ENCODE results near the gene IFI27L2. TPM values are rescaled to one million over a fixed set of nuclear protein-coding genes. Genes with fewer than 3 reads are reported as not detected.

Gene IFI27L2
- total RNA-seq, 1 experiment from 2014 or later, result 28.6 TPM

- H3K27me3 ChIP-seq (ENCODE audit: insufficient read depth, low read length), result no peaks in the 10 kb centered on the region; the same call in 1 of the 2 replicates
Observed at GRCh38 chr14:94177806-94178205, 48.4 kb upstream of the IFI27L2 start.

More at GRCh38 chr14:94177806-94178205, 48.4 kb upstream of the IFI27L2 start:
- Histone ChIP-seq H2BK20ac (ENCODE audit: low read depth, low read length, poor library complexity, severe bottlenecking) (no peak overlapping the region), H3K14ac (ENCODE audit: insufficient read depth, low read length) (no peak overlapping the region), H2AK5ac (ENCODE audit: insufficient read length, low read length) (no peak overlapping the region), H2BK15ac (ENCODE audit: low read depth, low read length) (no peak overlapping the region), H3K79me2 (ENCODE audit: insufficient read depth, low read length) (no peaks in the 10 kb centered on the region), H4K20me1 (ENCODE audit: control insufficient read depth, insufficient read depth, insufficient read length) (no peaks in the 10 kb centered on the region), H3T11ph (ENCODE audit: low read length) (no peak overlapping the region), H3K79me1 (ENCODE audit: insufficient read depth, low read depth, low read length, poor library complexity, severe bottlenecking) (no peaks in the 10 kb centered on the region), H2BK12ac (ENCODE audit: insufficient read length, low read depth, low read length) (no peak overlapping the region), H3K4me1 (ENCODE audit: insufficient read depth, low read length) (peaks cover 3% of the 10 kb centered on the region; the same call in 1 of the 2 replicates), H3K27ac (ENCODE audit: insufficient read length, low read depth, low read length) (no peak overlapping the region), H2AFZ (ENCODE audit: low read length) (no peak overlapping the region), H3K23ac (ENCODE audit: insufficient read length, low read depth, low read length) (no peak overlapping the region), H3K18ac (ENCODE audit: insufficient read length, low read depth, low read length) (no peak overlapping the region), H4K91ac (ENCODE audit: insufficient read length, low read depth, low read length) (no peak overlapping the region), H4K5ac (ENCODE audit: insufficient read length, low read depth, low read length) (no peak overlapping the region), H3K56ac (ENCODE audit: insufficient read length, low read depth, low read length) (no peak overlapping the region), H3K9ac (ENCODE audit: extremely low read depth, insufficient read length, low read length) (no peak overlapping the region), H3K4me2 (ENCODE audit: insufficient read depth, insufficient read length, low read length) (peak overlapping the region; percentile 1), H3K9me3 (ENCODE audit: control insufficient read depth, low read depth, low read length) (no peaks in the 10 kb centered on the region), H3K23me2 (ENCODE audit: insufficient read length, low read depth, low read length, poor library complexity, severe bottlenecking) (peaks cover 11% of the 10 kb centered on the region), H2BK120ac (ENCODE audit: low read depth, low read length, poor library complexity, severe bottlenecking) (no peak overlapping the region), H4K8ac (replicated peaks; ENCODE audit: insufficient read length, low read depth, low read length) (no peak overlapping the region), H2BK5ac (ENCODE audit: insufficient read length, low read length) (no peak overlapping the region), H3K4ac (ENCODE audit: low read depth, low read length) (no peak overlapping the region)
- WGBS (ENCODE audit: extremely low coverage, insufficient read length, low lambda C conversion rate), result no CpG with 5 or more reads among the region's 1 CpG
- peaks cover 0 to 5% (median 0%) of the 10 kb centered on the region in 3 experiments; a peak in 1 of 7 replicates for H3K36me3 Mint-ChIP-seq (ENCODE audit: insufficient read depth in 1 of 3, low read depth in 3 of 3)
- no peaks in the 10 kb centered on the region for H3K9me3 Mint-ChIP-seq
- peaks cover 34 to 43% of the 10 kb centered on the region in 2 experiments for H3K4me1 Mint-ChIP-seq
- no peak for DNase-seq
- H3K27ac Mint-ChIP-seq, result no peak overlapping the region
- peak; percentile 23; the same call in 2 of the 3 replicates for TF ChIP-seq CTCF (conservative IDR thresholded peaks at IDR 0.05)
- peaks cover 30% of the 10 kb centered on the region for H3K27me3 Mint-ChIP-seq (ENCODE audit: low read depth)
- no peak overlapping the region for H3K4me3 Mint-ChIP-seq
